Activated naive CD4-positive, alpha-beta T cell treated with anti-CD3 and anti-CD28 coated beads, Interleukin-2, amount 50 U/mL, for 24 hours (primary cell): ENCODE data around the gene NSUN5.
"Not testable (repeated sequence)": the region's sequence is repeated elsewhere in the genome, so short reads cannot be mapped to it uniquely, and the experiment has no call there.

Experiments used
- H3K27ac Mint-ChIP-seq: one replicate; pipeline ENCODE4 v1.8.0; 2021; ENCODE audit warnings: mild to moderate bottlenecking, mixed read lengths
- H3K27me3 Mint-ChIP-seq: one replicate; pipeline ENCODE4 v1.8.0; 2021; ENCODE audit warnings: mixed read lengths
- H3K36me3 Mint-ChIP-seq: one replicate; pipeline ENCODE4 v1.8.0; 2021; ENCODE audit warnings: mixed read lengths
- H3K4me1 Mint-ChIP-seq: one replicate; pipeline ENCODE4 v1.8.0; 2021; ENCODE audit warnings: mixed read lengths
- H3K4me3 Mint-ChIP-seq: one replicate; pipeline ENCODE4 v1.8.0; 2021; ENCODE audit warnings: mild to moderate bottlenecking, mixed read lengths
- H3K9me3 Mint-ChIP-seq: one replicate; pipeline ENCODE4 v1.8.0; 2021; ENCODE audit warnings: mixed read lengths

Gene NSUN5

DNA sequence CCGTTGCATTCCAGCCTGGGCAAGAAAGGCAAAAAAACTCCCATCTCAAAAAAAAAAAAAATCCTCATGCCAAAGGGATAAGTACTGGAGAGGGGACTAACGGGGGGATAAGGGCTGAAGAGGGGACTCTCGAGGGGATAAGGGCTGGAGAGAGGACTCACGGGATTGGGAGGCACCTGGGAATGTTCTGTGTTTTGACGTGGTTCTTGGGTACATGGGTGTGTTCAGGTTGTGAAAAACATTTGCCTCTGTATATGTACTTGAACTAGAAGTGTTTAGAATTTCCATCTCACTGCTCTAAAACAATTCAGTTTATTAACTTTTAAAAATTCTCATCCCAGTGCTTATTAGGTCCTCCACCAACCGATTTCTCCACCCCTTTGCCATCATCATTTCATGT, 23.8 kb upstream of the NSUN5 start:
- H3K27me3 Mint-ChIP-seq, result no peaks in the 10 kb centered on the region
- no peaks in the 10 kb centered on the region for H3K9me3 Mint-ChIP-seq
- no peak overlapping the region for H3K4me3 Mint-ChIP-seq
- no peaks in the 10 kb centered on the region for H3K36me3 Mint-ChIP-seq
- H3K4me1 Mint-ChIP-seq, result no peaks in the 10 kb centered on the region
- H3K27ac Mint-ChIP-seq, result no peak overlapping the region

DNA sequence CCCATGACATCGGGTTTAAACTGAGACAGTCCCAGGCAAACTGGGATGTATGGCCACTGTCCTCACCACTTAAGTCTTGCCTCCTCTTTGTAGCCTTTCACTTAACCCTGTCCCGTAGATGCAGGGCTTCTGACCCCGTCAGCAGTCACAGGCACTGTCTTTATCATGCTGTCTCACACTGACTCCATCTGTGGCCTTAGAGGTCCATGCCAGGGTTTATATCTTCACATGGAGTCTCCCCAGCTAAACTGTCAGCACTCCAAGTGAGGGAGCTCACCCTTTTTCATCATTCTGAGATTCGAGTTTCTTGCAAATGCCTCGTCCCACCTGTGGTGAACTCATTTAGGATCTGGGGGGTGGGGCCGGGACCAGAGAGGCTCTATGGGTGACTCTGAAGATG, 22.1 kb upstream of the NSUN5 start:
- Mint-ChIP-seq H3K9me3 (no peaks in the 10 kb centered on the region), H3K27ac (no peak overlapping the region), H3K36me3 (no peaks in the 10 kb centered on the region), H3K4me1 (no peaks in the 10 kb centered on the region), H3K4me3 (no peak overlapping the region), H3K27me3 (no peaks in the 10 kb centered on the region)

DNA sequence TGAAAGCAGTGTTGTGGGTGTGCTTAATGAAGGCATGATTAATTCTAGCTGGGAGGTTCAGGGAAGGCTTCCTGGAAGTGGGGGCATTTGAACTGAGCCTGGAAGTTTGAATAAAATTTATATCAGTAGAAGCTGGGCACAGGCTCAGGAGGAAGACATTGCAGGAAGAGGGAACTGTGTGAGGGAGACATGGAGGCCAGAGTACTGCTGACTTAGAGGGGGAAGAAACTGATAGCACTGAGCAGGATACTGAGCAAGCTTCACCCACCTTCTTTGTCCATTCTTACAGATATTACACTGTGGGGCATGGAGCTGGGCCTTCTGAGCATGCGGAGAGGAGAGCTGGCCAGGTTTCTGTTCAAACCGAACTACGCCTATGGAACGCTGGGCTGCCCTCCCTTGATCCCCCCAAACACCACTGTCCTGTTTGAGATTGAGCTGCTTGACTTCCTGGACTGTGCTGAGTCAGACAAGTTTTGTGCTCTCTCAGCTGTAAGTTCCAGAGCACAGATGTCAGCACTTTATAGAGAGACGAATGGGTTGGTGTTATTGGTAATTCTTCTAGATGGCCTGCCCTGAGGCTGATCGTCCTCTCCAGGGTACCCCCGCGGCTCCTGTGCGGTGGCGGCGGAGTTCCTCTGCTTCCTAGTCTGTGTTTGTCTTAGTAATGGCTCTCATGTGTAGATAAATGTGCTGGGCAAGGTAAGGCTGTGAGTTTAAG, 21.4 kb upstream of the NSUN5 start:
- H3K36me3 Mint-ChIP-seq, result no peaks in the 10 kb centered on the region
- no peak overlapping the region for H3K27ac Mint-ChIP-seq
- no peak overlapping the region for H3K4me3 Mint-ChIP-seq
- no peaks in the 10 kb centered on the region for H3K27me3 Mint-ChIP-seq
- H3K9me3 Mint-ChIP-seq, result no peaks in the 10 kb centered on the region
- no peaks in the 10 kb centered on the region for H3K4me1 Mint-ChIP-seq

- Mint-ChIP-seq H3K9me3 (no peaks in the 10 kb centered on the region), H3K27ac (no peak overlapping the region), H3K27me3 (no peaks in the 10 kb centered on the region), H3K4me1 (peaks cover 10% of the 10 kb centered on the region), H3K36me3 (no peaks in the 10 kb centered on the region), H3K4me3 (no peak overlapping the region)
Observed at GRCh38 chr7:73328696-73329095, 20.1 kb upstream of the NSUN5 start.

- not testable (repeated sequence) for H3K36me3 Mint-ChIP-seq, H3K27ac Mint-ChIP-seq, H3K4me3 Mint-ChIP-seq, H3K9me3 Mint-ChIP-seq, H3K27me3 Mint-ChIP-seq
- H3K4me1 Mint-ChIP-seq, result peaks cover 17% of the 10 kb centered on the region
Observed at GRCh38 chr7:73327922-73328321, 19.3 kb upstream of the NSUN5 start, which contains the start of the genes FKBP6 and TRIM50. FKBP6 (plus strand) TSS chr7:73328161; CDS start chr7:73328429, 268 bp downstream. TRIM50 (minus strand) TSS chr7:73328082; CDS start chr7:73324787, 3,295 bp downstream.

- H3K27ac Mint-ChIP-seq, result not testable (repeated sequence)
Observed at GRCh38 chr7:73327449-73327848, 18.8 kb upstream of the NSUN5 start.

GRCh38 chr7:73325424-73325823, 16.8 kb upstream of the NSUN5 start:
- peaks cover 18% of the 10 kb centered on the region for H3K4me1 Mint-ChIP-seq
- H3K9me3 Mint-ChIP-seq, H3K27me3 Mint-ChIP-seq, H3K4me3 Mint-ChIP-seq, H3K27ac Mint-ChIP-seq, H3K36me3 Mint-ChIP-seq: not testable (repeated sequence)

More at GRCh38 chr7:73327449-73327848, 18.8 kb upstream of the NSUN5 start:
- H3K4me3 Mint-ChIP-seq, H3K36me3 Mint-ChIP-seq, H3K9me3 Mint-ChIP-seq, H3K27me3 Mint-ChIP-seq: not testable (repeated sequence)
- H3K4me1 Mint-ChIP-seq, result peaks cover 18% of the 10 kb centered on the region

DNA sequence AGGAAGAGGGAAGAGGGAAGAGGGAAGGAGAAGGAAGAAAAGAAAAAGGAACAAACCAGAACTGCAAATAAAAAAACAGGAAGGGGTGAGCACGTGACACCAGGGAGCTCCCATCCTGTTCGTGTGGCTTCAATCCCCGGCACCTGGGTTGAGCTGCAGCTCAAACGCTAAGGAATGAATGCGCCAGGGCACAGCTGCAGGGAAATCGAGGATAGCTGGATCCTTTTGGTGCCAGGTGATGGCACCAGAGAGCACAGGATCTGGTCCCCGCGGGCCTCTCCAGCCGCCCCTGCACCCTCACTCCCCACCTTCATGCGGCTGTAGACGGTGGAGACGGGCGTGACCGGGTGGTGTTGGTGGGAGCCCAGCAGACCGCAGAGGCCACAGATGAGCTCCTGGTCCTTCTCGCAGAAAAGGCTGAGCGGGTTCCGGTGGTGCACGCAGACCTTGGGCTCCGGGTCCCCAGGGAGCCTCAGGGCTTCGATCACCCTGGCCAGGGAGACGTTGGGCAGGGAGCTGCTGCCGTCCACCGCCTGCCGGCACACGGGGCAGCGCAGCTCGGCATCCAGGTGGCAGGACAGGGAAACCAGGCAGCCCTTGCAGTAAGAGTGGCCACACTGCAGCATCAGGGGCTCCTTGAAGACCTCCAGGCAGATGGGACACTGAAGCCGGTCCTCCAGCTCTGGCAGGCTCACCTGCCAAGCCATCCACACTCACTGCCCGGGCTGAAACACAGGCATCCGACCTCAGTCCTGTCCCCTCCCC, 15.6 kb upstream of the NSUN5 start:
- Mint-ChIP-seq H3K4me3 (peak overlapping the region; percentile 63), H3K4me1 (peaks cover 18% of the 10 kb centered on the region)
- H3K27me3 Mint-ChIP-seq, H3K9me3 Mint-ChIP-seq, H3K27ac Mint-ChIP-seq, H3K36me3 Mint-ChIP-seq: not testable (repeated sequence)

DNA sequence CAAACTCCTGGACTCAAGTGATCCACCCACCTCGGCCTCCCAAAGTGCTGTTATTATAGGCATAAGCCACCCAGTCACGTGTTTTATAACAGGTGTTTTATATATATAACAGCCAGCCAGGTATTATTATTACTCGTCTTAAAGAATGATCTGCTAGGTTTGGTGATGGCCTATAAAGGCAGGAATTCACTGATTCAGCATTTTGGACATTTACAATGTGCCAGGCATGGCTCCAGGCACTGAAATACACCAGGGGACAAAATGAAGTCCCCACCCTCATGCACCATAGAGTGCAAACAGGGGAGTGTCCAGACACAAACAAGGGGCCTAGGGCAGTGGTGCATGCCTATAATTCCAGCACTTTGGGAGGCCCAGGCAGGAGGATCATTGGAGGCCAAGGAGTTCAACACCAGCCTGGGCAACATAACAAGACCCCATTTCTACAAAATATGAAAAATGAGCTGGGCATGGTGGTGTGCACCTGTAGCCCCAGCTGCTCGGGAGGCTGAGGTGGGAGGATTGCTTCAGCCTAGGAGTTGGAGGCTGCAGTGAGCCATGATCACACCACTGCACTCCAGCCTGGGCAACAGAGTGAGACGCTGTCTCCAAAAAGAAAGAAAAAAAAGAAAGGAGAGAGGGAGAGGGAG, 14.9 kb upstream of the NSUN5 start:
- Mint-ChIP-seq H3K4me3 (peak overlapping the region; percentile 63), H3K4me1 (peaks cover 18% of the 10 kb centered on the region)
- not testable (repeated sequence) for H3K9me3 Mint-ChIP-seq, H3K27ac Mint-ChIP-seq, H3K27me3 Mint-ChIP-seq, H3K36me3 Mint-ChIP-seq

GRCh38 chr7:73320009-73320408, 11.4 kb upstream of the NSUN5 start:
- H3K36me3 Mint-ChIP-seq, H3K4me3 Mint-ChIP-seq, H3K27ac Mint-ChIP-seq, H3K27me3 Mint-ChIP-seq, H3K9me3 Mint-ChIP-seq: not testable (repeated sequence)
- peaks cover 18% of the 10 kb centered on the region for H3K4me1 Mint-ChIP-seq

- peaks cover 16% of the 10 kb centered on the region for H3K4me1 Mint-ChIP-seq
- not testable (repeated sequence) for H3K9me3 Mint-ChIP-seq, H3K27me3 Mint-ChIP-seq
Observed at GRCh38 chr7:73319541-73319940, 10.9 kb upstream of the NSUN5 start.

DNA sequence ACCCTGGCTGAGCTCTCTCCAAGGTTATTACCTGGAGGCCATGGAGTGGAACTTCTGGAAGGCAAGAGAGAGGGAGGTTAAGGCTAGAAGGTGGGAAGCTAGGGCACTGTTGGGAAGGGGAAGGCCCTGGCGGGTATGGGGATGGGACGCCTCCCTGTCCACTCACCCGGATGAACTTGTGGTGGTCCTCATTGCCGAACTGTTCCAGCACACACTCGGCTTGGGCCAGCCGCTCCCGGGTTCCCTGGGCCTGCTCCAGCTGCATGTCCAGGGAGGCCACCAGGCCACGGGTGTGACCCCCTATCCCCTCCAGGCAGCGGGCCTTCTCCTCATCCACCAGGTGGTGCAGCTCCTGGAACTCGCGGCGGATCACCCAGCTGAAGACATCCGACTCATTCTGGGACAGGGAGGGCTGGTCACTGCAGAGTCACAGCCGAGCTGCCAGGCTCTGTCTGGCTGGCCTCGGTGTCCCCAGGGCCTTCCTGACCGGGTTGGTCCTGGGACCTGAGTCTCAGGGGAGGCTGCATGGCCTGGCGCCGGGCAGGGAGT, 10.1 kb upstream of the NSUN5 start:
- not testable (repeated sequence) for H3K4me1 Mint-ChIP-seq

More at GRCh38 chr7:73319541-73319940, 10.9 kb upstream of the NSUN5 start:
- not testable (repeated sequence) for H3K27ac Mint-ChIP-seq, H3K36me3 Mint-ChIP-seq, H3K4me3 Mint-ChIP-seq

DNA sequence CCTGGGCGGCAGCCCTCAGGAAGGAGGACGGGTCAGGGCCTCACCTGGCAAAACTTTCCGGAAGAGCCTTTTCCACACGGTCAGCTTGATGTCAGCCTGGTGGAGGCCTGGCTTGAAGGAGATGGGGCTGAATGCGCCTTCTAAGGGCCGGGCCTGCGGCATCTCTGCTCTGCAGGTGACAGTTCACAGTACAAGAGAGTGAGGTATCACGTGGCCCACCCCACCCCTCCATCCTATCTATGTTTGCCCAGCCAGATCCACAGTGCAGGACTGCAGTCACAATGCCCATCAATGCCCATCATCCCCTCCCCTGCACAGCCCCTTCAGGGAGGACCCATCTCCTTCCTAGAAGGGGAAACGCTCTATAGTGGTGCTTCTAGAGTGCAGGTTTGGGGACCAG, 7.9 kb upstream of the NSUN5 start:
- H3K27me3 Mint-ChIP-seq, result no peaks in the 10 kb centered on the region
- no peaks in the 10 kb centered on the region for H3K36me3 Mint-ChIP-seq
- no peak overlapping the region for H3K4me3 Mint-ChIP-seq
- no peaks in the 10 kb centered on the region for H3K4me1 Mint-ChIP-seq
- H3K9me3 Mint-ChIP-seq, result no peaks in the 10 kb centered on the region
- H3K27ac Mint-ChIP-seq, result no peak overlapping the region

More for the DNA sequence above, 10.1 kb upstream of the NSUN5 start:
- H3K27ac Mint-ChIP-seq, H3K4me3 Mint-ChIP-seq, H3K9me3 Mint-ChIP-seq, H3K36me3 Mint-ChIP-seq, H3K27me3 Mint-ChIP-seq: not testable (repeated sequence)

- H3K27ac Mint-ChIP-seq, result no peak overlapping the region
- no peak overlapping the region for H3K4me3 Mint-ChIP-seq
- peaks cover 2% of the 10 kb centered on the region for H3K4me1 Mint-ChIP-seq
- H3K36me3 Mint-ChIP-seq, result no peaks in the 10 kb centered on the region
- no peaks in the 10 kb centered on the region for H3K9me3 Mint-ChIP-seq
- H3K27me3 Mint-ChIP-seq, result no peaks in the 10 kb centered on the region
Observed at GRCh38 chr7:73314271-73314670, 5.6 kb upstream of the NSUN5 start.

DNA sequence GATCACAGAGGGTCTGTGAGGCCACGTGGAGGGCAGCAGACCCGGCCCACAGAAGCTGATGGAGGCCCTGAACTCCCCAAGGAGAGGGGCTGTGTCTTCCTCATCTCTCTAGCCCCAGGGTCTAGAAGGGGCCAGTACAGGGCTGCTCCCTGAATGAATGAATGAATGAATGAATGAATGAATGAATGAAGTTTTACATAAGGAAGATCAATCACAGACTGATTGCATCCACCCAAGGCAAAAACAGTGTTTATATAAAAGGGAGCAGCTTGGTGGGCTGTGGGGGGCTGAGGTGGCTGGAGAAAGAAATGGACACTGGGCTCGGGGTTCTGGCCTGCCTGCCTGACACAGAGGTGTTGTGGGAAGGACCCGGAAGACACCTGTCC, 4.9 kb upstream of the NSUN5 start:
- H3K27me3 Mint-ChIP-seq, result no peaks in the 10 kb centered on the region
- H3K4me3 Mint-ChIP-seq, result no peak overlapping the region
- peaks cover 10% of the 10 kb centered on the region for H3K4me1 Mint-ChIP-seq
- peaks cover 1% of the 10 kb centered on the region for H3K36me3 Mint-ChIP-seq
- H3K27ac Mint-ChIP-seq, result no peak overlapping the region
- H3K9me3 Mint-ChIP-seq, result no peaks in the 10 kb centered on the region
